ENCODE results near the gene CCNC.

- TF ChIP-seq CTCF (IDR thresholded peaks at IDR 0.05; ENCODE audit: poor library complexity, severe bottlenecking): no peak
- no peak for TF ChIP-seq EP300 (conservative IDR thresholded peaks at IDR 0.05; ENCODE audit: poor library complexity, severe bottlenecking)
- TF ChIP-seq EZH2 (IDR thresholded peaks at IDR 0.05; ENCODE audit: borderline replicate concordance, insufficient read depth, low read length, poor library complexity, severe bottlenecking): no peak
- TF ChIP-seq POLR2AphosphoS5 (IDR thresholded peaks at IDR 0.05): no peak
- TF ChIP-seq REST (IDR thresholded peaks at IDR 0.05; ENCODE audit: borderline replicate concordance): no peak
- no peak for TF ChIP-seq MXI1 (conservative IDR thresholded peaks at IDR 0.05; ENCODE audit: poor library complexity, severe bottlenecking)
- no peak for TF ChIP-seq TAF1 (IDR thresholded peaks at IDR 0.05; ENCODE audit: low read depth)
- TF ChIP-seq SMC3 (conservative IDR thresholded peaks at IDR 0.05; ENCODE audit: poor library complexity): no peak
- TF ChIP-seq RAD21 (conservative IDR thresholded peaks at IDR 0.05): no peak
Measured at GRCh38 chr6:99547526-99547925, 20.9 kb downstream of the CCNC start.

Measured in neural cell (in vitro differentiated cells).